ENCODE measurements around the gene TSPAN2. TPM values are rescaled to one million over a fixed set of nuclear protein-coding genes. Genes with fewer than 3 reads are reported as not detected.

Gene TSPAN2
- total and polyA plus RNA-seq, 2 experiments from 2014 or later: 2.8 to 4.1 TPM

DNA sequence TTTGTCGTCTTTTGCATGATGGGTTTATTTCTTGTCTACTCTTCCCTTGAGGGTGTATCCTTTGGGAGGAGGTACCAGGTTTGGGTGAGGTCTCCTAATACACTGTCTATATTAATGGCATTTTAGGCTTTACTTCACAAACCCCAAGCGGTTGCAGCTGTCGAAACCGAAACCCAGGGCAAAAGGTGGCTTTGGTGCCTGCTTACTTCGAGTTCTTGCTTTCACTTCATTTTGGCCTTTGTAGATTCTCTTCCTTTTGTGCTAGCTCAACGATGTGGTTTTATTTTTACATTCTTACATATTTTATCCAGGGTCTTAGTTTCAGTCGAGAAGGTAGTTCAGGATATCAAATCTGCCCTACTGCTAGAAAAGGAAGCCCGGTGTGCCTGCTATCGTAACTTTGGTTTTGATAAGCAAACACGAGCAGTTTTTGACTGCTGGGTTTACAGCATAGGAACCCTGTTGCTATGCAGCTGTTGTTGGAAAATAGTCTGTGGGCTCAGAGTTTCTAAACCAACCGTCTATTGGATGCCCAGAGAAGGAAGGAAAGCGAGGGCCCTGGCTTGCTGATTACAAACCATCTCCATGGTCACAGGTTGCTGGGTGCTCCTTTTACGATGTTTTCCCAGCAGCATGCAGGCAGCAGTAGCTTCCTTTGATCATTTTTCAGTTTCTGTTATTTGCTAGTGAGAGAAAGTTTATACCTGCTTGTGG lies 9.8 kb upstream of the TSPAN2 start:
- no peaks in the 10 kb centered on the region for H3K9me2 ChIP-seq (replicated peaks; ENCODE audit: insufficient read depth)
- H3K9me3 ChIP-seq (ENCODE audit: low read depth): no peaks in the 10 kb centered on the region
- H3K4me1 ChIP-seq (ENCODE audit: insufficient read depth): no peaks in the 10 kb centered on the region
- H3K27me3 ChIP-seq: no peaks in the 10 kb centered on the region
- H3K79me2 ChIP-seq: no peaks in the 10 kb centered on the region
- H3K4me3 ChIP-seq: no peak overlapping the region
- no peak overlapping the region for H3K27ac ChIP-seq
- H2AFZ ChIP-seq: no peak overlapping the region
- TF ChIP-seq EZH2 (IDR thresholded peaks at IDR 0.05; ENCODE audit: borderline replicate concordance): no peak
- peak overlapping the region; percentile 51 for H3K4me2 ChIP-seq
- H4K20me1 ChIP-seq (ENCODE audit: insufficient read depth, poor library complexity, severe bottlenecking): no peaks in the 10 kb centered on the region
- DNase-seq (ENCODE audit: low spot score): peak; percentile 78
- 55% methylated on average over 13 of the region's 13 CpGs for WGBS (ENCODE audit: low lambda C conversion rate, missing lambda C conversion rate)
- no peaks in the 10 kb centered on the region for H3K36me3 ChIP-seq (replicated peaks; ENCODE audit: insufficient read depth, low read depth)

DNA sequence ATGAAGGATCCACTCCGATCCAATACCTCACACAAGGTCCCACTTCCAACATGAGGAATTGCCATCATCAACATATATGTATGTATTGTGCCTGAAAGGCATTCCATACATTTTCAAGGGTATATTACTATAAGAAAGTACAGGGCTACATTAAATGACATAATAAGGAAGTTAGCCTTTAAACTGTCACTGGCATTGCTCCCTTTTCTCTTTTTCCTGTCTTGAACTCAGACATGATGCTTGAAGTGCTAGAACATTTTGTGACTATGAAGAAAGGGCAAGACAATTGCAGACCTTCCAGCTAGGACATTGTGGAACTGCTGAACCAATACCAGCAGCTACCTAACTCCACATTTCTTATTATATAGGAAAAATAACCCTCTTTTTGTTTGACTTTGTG lies 2.9 kb upstream of the TSPAN2 start:
- Histone ChIP-seq H3K4me2 (no peak overlapping the region), H2AFZ (no peak overlapping the region), H3K79me2 (no peaks in the 10 kb centered on the region), H3K27me3 (no peaks in the 10 kb centered on the region), H3K9me3 (ENCODE audit: low read depth) (no peaks in the 10 kb centered on the region), H3K4me1 (ENCODE audit: insufficient read depth) (no peaks in the 10 kb centered on the region), H3K9me2 (replicated peaks; ENCODE audit: insufficient read depth) (no peaks in the 10 kb centered on the region), H4K20me1 (ENCODE audit: insufficient read depth, poor library complexity, severe bottlenecking) (no peaks in the 10 kb centered on the region), H3K4me3 (no peak overlapping the region), H3K36me3 (replicated peaks; ENCODE audit: insufficient read depth, low read depth) (no peaks in the 10 kb centered on the region), H3K27ac (no peak overlapping the region)
- DNase-seq (ENCODE audit: low spot score): no peak
- TF ChIP-seq, protein P1, sequence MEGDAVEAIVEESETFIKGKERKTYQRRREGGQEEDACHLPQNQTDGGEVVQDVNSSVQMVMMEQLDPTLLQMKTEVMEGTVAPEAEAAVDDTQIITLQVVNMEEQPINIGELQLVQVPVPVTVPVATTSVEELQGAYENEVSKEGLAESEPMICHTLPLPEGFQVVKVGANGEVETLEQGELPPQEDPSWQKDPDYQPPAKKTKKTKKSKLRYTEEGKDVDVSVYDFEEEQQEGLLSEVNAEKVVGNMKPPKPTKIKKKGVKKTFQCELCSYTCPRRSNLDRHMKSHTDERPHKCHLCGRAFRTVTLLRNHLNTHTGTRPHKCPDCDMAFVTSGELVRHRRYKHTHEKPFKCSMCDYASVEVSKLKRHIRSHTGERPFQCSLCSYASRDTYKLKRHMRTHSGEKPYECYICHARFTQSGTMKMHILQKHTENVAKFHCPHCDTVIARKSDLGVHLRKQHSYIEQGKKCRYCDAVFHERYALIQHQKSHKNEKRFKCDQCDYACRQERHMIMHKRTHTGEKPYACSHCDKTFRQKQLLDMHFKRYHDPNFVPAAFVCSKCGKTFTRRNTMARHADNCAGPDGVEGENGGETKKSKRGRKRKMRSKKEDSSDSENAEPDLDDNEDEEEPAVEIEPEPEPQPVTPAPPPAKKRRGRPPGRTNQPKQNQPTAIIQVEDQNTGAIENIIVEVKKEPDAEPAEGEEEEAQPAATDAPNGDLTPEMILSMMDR (IDR thresholded peaks at IDR 0.05; ENCODE audit: poor library complexity): no peak
- TF ChIP-seq EZH2 (IDR thresholded peaks at IDR 0.05; ENCODE audit: borderline replicate concordance): no peak
- TF ChIP-seq EZH2phosphoT487 (IDR thresholded peaks at IDR 0.05; ENCODE audit: low read depth, severe bottlenecking, unreplicated experiment): no peak
- WGBS (ENCODE audit: low lambda C conversion rate, missing lambda C conversion rate): 100% methylated on average over 1 of the region's 1 CpG

DNA sequence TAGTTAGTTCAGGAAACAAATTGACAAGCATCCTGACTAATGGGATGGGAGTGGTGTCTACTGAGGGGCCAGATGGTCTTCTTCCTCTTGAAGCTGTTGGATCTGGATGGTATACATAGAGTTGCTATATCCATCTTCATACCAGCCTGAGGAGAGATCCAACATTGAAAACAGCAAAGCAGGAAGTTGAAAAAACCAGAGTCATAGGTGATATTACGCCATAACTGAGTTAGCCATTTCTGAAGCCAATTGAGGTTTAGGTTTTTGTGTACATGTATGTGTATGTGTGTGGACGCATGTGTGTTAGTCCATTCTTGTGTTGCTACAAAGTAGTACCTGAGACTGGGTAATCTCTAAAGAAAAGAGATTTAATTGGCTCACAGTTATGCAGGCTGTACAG lies 2.3 kb upstream of the TSPAN2 start:
- Histone ChIP-seq H3K36me3 (replicated peaks; ENCODE audit: insufficient read depth, low read depth) (no peaks in the 10 kb centered on the region), H3K9me3 (ENCODE audit: low read depth) (no peaks in the 10 kb centered on the region), H4K20me1 (ENCODE audit: insufficient read depth, poor library complexity, severe bottlenecking) (no peaks in the 10 kb centered on the region), H3K4me3 (no peak overlapping the region), H3K4me1 (ENCODE audit: insufficient read depth) (no peaks in the 10 kb centered on the region), H3K27me3 (no peaks in the 10 kb centered on the region), H3K4me2 (no peak overlapping the region), H3K79me2 (no peaks in the 10 kb centered on the region), H3K27ac (no peak overlapping the region), H3K9me2 (replicated peaks; ENCODE audit: insufficient read depth) (no peaks in the 10 kb centered on the region), H2AFZ (no peak overlapping the region)
- TF ChIP-seq EZH2phosphoT487 (IDR thresholded peaks at IDR 0.05; ENCODE audit: low read depth, severe bottlenecking, unreplicated experiment) (no peak), EZH2 (IDR thresholded peaks at IDR 0.05; ENCODE audit: borderline replicate concordance) (no peak)
- TF ChIP-seq, protein P1 (IDR thresholded peaks at IDR 0.05; ENCODE audit: poor library complexity): no peak
- DNase-seq (ENCODE audit: low spot score): no peak
- WGBS (ENCODE audit: low lambda C conversion rate, missing lambda C conversion rate): 96% methylated on average over 2 of the region's 2 CpGs

DNA sequence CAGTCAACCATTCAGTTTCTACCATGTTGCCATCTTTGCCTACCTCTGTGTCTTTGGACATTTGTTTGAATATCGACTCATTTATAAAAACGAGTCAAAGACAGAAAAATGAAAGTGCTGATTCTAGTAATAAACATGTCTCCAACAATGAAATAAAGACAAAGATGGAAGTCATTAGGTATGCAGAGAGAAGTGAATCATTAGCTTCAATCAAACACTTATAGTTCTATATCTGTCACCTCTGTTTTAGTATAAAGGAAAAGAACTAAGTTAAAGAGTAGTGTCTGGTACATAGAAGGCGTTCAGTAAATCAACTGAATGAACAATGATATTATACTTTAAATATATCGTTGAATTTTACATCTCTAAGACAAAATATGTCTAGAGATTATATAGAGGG lies 1.7 kb upstream of the TSPAN2 start:
- no peak for DNase-seq (ENCODE audit: low spot score)
- no peak overlapping the region for H3K27ac ChIP-seq
- 94% methylated on average over 4 of the region's 4 CpGs for WGBS (ENCODE audit: low lambda C conversion rate, missing lambda C conversion rate)
- H3K4me2 ChIP-seq: no peak overlapping the region
- TF ChIP-seq EZH2phosphoT487 (IDR thresholded peaks at IDR 0.05; ENCODE audit: low read depth, severe bottlenecking, unreplicated experiment): no peak
- no peak for TF ChIP-seq EZH2 (IDR thresholded peaks at IDR 0.05; ENCODE audit: borderline replicate concordance)
- TF ChIP-seq, protein P1 (IDR thresholded peaks at IDR 0.05; ENCODE audit: poor library complexity): no peak
- no peaks in the 10 kb centered on the region for H3K9me2 ChIP-seq (replicated peaks; ENCODE audit: insufficient read depth)
- no peaks in the 10 kb centered on the region for H3K27me3 ChIP-seq
- no peak overlapping the region for H2AFZ ChIP-seq
- H3K4me3 ChIP-seq: no peak overlapping the region
- H3K79me2 ChIP-seq: no peaks in the 10 kb centered on the region
- H3K36me3 ChIP-seq (replicated peaks; ENCODE audit: insufficient read depth, low read depth): no peaks in the 10 kb centered on the region
- no peaks in the 10 kb centered on the region for H3K9me3 ChIP-seq (ENCODE audit: low read depth)
- no peaks in the 10 kb centered on the region for H3K4me1 ChIP-seq (ENCODE audit: insufficient read depth)
- H4K20me1 ChIP-seq (ENCODE audit: insufficient read depth, poor library complexity, severe bottlenecking): no peaks in the 10 kb centered on the region
